AG04450 (cell line): ENCODE data around the gene PGS1. TPM values are rescaled to one million over a fixed set of nuclear protein-coding genes. Genes with fewer than 3 reads are reported as not detected.

Experiments
- CTCF ChIA-PET: fragments of 300-600, 350-600 bp; formaldehyde crosslinking; extraction: SDS; loops from one replicate; lab custom pipeline; 2022; ENCODE audit warnings: antibody characterized with exemption, inconsistent platforms; lab: Charles Lee
- POLR2A ChIA-PET: fragments of 350-600 bp; formaldehyde crosslinking; extraction: SDS; loops from one replicate; lab custom pipeline; 2021; ENCODE audit warnings: antibody characterized with exemption, inconsistent platforms; lab: Yijun Ruan, JAX
- DNase-seq: peaks from one replicate; pipeline ENCODE4 v3.0.0-alpha.2; 2011; ENCODE audit warnings: low read depth, low spot score
- H3K27ac ChIP-seq: one replicate; pipeline ENCODE4 v1.5.1; 2012; ENCODE audit warnings: low read depth, low read length, control low read depth
- H3K27me3 ChIP-seq: one replicate; pipeline ENCODE4 v1.6.0; 2012; ENCODE audit warnings: low read length; ENCODE audit not compliant: control insufficient read depth, insufficient read depth
- H3K4me3 ChIP-seq: 2 replicates; pipeline ENCODE4 v1.5.1; 2011; ENCODE audit warnings: mild to moderate bottlenecking, low read depth, low read length, control low read depth
- H3K9me3 ChIP-seq: 2 replicates; pipeline ENCODE4 v1.5.1; 2012; ENCODE audit warnings: low read length; ENCODE audit not compliant: control insufficient read depth, insufficient read depth
- CTCF ChIP-seq: IDR thresholded peaks from 2 replicates; pipeline ENCODE4 v1.5.1; 2011; ENCODE audit warnings: low read depth, low read length, control low read depth, inconsistent platforms
- polyA plus RNA-seq: library from polyadenylated mRNA; depleted of rRNA; stranded (reverse); fragments of >200 nt; gene quantifications from 2 replicates; pipeline ENCODE4 v1.2.3, GENCODE V29; 2011

PGS1 gene
- polyA plus RNA-seq, 1 experiment: 31.0 TPM

- no peak overlapping the region for H3K4me3 ChIP-seq
- TF ChIP-seq CTCF: no peak
- ChIA-PET POLR2A (no interaction called here), CTCF (no interaction called here)
- no peaks in the 10 kb centered on the region; the same call in 1 of the 2 replicates for H3K9me3 ChIP-seq
- no peak for DNase-seq
- H3K27ac ChIP-seq: no peak overlapping the region
- H3K27me3 ChIP-seq: peaks cover 9% of the 10 kb centered on the region
Measured at GRCh38 chr17:78450696-78451345, 72.4 kb downstream of the PGS1 start.

- H3K9me3 ChIP-seq: no peaks in the 10 kb centered on the region; the same call in 1 of the 2 replicates
- no peak overlapping the region for H3K27ac ChIP-seq
- no peak overlapping the region for H3K4me3 ChIP-seq
- ChIA-PET CTCF (no interaction called here), POLR2A (no interaction called here)
- TF ChIP-seq CTCF: no peak
- H3K27me3 ChIP-seq: peaks cover 9% of the 10 kb centered on the region
- no peak for DNase-seq
Measured at GRCh38 chr17:78451753-78452152, 73.3 kb downstream of the PGS1 start.

GRCh38 chr17:78454346-78454745 is 75.9 kb downstream of the PGS1 start:
- Histone ChIP-seq H3K9me3 (no peaks in the 10 kb centered on the region; the same call in 1 of the 2 replicates), H3K27me3 (peaks cover 9% of the 10 kb centered on the region), H3K4me3 (no peak overlapping the region), H3K27ac (no peak overlapping the region)
- no peak for TF ChIP-seq CTCF
- ChIA-PET POLR2A (interaction anchor here (0.6 kb wide), 1 partner anchor 271 kb away, joined by 3 read pairs; no protein-coding TSS in a partner anchor), CTCF (no interaction called here)
- no peak for DNase-seq

GRCh38 chr17:78458091-78458490 is 79.6 kb downstream of the PGS1 start:
- ChIA-PET POLR2A (no interaction called here), CTCF (no interaction called here)
- no peaks in the 10 kb centered on the region for H3K27me3 ChIP-seq
- H3K27ac ChIP-seq: no peak overlapping the region
- TF ChIP-seq CTCF: no peak
- H3K4me3 ChIP-seq: no peak overlapping the region
- H3K9me3 ChIP-seq: no peaks in the 10 kb centered on the region; the same call in 1 of the 2 replicates
- DNase-seq: no peak

GRCh38 chr17:78458736-78459335 is 80.4 kb downstream of the PGS1 start:
- no peak overlapping the region for H3K4me3 ChIP-seq
- ChIA-PET POLR2A (no interaction called here), CTCF (no interaction called here)
- DNase-seq: no peak
- no peaks in the 10 kb centered on the region for H3K27me3 ChIP-seq
- TF ChIP-seq CTCF: no peak
- no peaks in the 10 kb centered on the region; the same call in 1 of the 2 replicates for H3K9me3 ChIP-seq
- no peak overlapping the region for H3K27ac ChIP-seq
